Ecto neural progenitor cell (in vitro differentiated cells): Measurements from ENCODE around the gene ENOPH1.

Experiments
- DNase-seq: peaks from one replicate; pipeline ENCODE4 v3.0.0-alpha.2; 2018; ENCODE audit warnings: low spot score

ENOPH1 gene

DNA sequence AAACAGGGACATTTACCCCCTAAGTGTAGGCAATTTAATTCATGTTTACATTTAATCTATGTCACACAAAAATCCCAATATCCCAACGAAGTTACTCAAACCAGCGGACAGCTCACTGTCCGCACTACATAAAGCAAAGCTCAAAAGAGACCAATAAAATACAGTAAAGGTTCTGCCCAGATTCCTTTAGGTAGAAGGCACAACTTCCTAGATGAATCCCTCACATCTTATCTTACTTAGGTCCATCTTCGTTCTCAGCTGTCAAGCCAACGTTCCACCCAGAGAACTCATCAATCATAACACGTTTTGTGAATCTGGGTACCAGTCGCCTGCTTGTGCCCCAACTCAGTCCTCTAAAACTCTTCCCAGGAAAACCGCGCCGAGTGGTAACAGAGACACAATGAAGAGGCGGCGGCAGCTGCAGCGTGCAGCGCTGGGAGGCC is 1.8 kb upstream of the ENOPH1 start:
- DNase-seq: no peak

DNA sequence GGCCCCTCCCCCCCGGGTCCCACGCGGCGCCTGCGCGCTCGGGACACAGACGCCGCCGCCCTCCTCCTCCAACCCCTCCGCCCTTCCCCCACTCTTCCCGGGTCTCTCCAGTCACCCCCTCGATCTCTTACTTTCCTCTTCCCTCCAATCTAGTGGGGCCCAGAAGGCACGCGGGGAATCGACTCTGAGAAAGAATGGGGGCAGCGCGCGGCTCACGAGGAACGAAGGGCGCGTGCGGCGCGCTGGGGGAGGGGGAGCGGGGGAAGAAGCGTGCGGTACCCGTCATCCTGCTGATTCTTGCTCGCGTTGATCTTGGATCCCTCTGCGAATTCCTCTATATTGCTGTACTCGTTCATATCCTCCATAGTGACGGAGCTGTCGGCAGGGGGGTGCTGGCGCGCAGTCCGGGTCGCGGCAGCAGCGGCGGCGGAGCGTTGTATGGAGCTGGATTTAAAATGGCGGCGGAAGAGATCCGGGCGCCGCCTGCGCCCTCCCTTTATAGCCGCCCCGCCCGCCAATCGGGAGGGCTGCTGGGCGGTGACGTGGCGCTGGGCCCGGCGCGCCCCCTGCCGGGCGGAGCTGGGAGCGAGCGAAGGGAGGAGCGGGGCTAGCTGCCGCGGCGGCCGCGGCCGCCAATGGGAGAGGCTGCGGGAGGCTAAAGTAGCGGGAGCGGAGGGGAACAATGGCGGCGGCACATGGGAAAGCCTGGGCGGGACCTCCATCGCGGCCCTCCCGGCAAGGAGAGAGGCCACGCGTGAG is 1.2 kb upstream of the ENOPH1 start:
- peak; percentile 97 for DNase-seq

DNA sequence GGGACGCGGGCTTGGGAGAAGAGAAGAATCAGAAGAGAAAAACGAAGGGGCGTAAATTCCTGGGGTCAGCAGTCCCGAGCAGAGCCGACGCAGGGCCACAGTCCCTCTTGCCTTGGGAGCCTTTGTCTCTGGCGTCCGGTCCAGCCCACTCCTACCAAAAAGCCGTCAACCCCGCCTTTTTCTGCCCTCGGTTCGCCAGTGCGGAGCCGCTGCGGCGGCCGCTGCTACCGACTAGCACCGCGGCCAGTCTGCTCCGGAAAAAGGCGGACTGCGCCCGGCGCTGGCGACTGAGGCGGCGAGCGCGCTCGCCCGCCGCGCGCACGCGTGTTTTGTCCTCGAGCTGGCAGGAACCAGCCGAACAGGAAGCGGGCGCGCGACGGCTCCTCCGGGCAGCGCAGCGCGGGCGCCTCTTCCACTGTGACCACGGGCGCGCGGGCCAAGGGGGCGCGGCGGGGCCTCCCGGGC is 630 bp upstream of the ENOPH1 start:
- DNase-seq: no peak

DNA sequence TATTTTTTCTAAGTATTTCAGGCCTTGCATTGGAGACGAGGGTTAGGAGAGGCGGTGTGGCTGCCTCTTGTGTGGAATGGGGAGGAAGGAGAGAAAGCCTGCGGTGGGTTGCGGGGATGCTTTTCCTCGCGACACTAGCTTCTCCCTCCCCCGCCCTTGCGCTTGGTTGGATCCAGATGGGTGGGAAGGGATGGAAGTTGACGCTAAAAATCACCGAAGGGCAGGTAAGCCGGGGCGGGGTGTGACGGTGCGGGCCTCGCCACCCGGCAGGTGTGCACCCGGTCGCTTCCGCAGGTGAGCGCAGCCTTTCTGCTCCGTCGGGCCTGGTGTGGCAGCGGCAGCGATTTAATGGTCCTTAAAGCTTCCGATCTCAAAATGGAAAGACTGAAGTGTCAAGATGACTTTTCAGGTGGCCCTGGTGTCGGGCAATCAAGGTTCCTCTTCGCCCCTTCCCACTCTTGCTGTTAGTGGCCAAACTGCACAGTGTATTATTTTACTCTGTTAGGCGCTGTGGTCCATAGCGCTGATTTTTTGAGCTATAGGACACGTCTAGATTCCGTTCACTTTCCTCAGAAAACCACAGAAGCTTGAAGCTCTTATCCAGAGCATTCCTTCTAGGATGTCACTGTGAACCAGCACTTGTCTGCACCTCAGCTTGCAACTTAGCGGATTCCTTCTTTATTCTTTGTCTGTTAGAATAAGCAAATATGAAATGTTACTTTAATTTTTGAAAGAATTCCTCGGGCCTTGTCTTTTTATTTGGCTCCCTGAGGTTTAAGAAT is 765 bp downstream of the ENOPH1 start:
- DNase-seq: no peak

DNA sequence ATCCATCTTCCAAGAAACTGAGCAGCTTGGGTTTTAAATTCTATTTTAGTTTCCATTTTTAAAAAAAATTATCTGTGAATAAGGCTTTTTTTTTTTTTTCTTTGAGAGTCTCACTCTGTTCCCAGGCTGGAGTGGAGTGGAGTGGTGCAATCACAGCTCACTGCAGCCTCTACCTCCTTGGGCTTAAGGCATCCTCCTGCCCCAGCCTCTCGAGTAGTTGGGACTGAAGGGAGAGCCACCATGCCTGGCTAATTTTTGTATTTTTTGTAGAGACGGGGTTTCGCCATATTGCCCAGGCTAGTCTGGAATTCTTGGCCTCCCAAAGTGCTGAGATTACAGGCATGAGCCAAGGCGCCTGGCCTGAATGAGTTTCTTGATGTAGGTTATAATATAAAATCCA is 1.4 kb downstream of the ENOPH1 start:
- DNase-seq: no peak

DNA sequence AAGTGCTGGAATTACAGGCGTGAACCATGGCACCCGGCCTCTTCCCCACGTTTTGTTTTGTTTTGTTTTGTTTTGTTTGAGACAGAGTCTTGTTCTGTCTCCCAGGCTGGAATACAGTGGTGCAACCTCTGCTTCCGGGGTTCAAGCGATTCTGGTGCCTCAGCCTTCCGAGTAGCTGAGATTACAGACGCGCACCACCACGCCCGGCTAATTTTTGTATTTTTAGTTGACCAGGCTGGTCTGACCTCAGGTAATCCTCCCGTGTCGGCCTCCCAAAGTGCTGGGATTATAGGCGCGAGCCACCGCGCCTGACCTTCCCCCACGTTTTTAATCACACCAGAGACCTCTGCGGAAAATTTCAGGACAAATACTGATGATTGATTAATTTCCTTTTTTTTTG is 2.2 kb downstream of the ENOPH1 start:
- no peak for DNase-seq

DNA sequence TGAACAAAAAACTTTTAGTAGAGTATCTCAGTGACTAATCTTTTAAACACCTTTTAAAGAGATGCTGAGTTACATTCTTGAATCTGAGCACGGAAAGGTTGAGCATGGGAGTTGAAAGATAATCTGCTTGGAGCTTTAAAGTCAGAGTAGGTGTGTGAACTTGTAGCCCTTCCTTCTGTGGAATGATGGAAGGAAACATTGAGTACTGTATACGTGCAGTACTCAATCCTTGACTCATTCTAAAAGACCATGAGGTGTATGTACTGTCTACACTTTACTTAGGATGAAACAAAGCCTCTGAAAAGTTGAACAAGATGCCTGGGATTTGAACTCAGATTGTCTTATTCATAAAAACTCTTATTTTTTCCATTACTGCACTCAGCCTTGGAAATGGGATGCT is 3.4 kb downstream of the ENOPH1 start:
- DNase-seq: no peak

DNA sequence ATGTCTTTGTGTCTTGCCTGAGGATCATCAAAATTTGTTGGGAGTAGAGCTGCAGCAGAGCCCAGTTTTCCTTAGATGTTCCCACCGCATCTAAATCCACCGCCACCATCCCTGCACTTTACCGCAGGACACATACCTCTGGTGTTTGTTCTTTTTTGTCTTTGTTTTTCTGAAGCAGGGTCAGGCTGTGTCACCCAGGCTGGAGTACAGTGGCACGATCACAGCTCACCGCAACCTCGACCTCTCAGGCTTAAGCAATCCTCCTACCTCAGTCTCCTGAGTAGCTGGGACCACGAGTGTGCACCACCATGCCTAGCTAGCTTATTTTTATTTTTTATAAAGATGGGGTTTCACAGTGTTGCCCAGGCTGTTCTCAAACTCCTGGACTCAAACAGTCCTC is 4.6 kb downstream of the ENOPH1 start:
- no peak for DNase-seq

DNA sequence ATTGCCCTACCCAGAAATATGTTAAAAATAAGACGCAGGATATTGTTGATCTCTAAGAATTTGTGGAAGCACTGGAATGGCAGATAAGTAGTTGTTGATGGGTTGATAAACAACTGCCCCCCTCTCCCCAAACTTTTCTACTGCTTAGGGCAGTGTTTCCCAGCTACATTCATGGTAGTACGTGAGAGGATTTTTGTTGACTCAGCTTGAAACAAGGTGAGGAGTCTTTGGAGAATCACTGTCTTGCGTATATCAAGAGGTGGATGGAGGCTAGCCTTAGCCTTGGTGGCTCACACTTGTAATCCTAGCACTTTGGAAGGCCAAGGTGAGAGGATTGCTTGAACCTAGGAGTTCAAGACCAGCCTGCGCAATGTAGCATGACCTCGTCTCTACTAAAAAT is 5.7 kb downstream of the ENOPH1 start:
- DNase-seq: no peak

DNA sequence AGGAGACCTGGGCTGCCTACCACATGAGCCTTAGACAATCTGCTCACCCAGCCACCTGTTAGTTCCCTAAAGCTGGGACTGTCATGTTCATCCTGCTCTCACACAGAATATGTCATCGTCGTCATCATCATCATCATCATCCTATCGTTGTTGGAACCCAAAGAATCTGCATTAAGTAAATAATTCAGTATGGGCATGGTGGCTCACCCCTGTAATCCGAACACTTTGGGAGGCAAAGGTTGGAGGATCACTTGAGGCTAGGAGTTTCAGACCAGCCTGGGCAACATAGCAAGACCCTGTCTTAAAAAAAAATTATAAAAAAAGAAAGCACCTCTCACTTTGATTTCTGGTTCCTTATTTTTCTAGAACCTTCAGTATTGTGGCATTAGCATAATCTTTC is 6.4 kb downstream of the ENOPH1 start:
- no peak for DNase-seq

DNA sequence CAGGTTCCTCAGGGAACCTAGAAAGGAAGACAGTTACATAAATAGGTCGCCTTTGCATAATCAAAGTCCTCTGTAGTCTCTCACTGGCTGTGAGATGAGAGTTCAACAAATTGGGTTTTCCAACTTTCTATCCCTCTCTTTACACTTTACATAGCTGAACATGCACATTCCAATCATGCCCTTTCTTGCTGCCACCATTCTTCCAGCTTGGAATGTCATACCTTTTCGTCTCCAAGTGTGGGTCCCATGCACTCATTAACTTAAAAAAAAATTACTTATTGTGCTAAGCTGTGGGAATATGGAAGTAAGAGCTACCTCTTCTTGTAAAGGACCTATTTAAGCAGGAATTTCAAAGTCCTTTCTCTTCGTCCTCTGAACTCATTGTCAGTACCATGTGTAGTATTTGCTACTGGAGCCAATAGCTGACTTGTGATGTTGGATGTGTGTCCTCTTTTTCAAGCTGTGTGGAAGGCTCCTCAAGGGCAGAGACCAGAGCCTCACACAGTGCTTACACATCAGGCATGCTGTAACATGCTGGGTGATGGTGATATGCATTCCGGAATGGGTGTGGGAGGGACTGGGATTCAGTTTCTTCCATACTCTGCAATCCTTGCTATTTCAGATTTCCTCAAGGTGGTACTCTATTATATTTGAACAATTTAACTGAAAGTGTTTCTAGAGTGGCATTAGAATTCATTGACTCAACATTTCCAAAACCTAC is 7.1 kb downstream of the ENOPH1 start:
- no peak for DNase-seq

DNA sequence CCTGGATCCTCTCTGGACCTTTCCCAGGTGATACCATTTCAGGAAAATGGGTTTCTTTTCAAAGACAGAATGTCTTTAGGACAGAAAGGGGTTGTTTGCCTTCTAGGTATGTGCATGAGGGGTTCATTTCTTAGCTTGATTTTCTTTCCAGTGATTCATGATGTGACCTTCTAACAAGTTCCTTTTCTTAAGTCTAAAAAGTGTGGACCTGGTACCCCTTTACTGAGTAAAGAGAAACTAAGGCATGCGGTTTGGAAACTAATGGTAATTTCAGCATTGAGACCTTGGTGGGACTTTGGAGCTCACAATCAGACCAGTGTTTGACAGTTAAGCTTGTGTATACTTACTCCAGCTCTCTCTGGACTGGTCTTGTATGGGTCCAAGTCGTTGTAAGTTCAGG is 8.7 kb downstream of the ENOPH1 start:
- no peak for DNase-seq

DNA sequence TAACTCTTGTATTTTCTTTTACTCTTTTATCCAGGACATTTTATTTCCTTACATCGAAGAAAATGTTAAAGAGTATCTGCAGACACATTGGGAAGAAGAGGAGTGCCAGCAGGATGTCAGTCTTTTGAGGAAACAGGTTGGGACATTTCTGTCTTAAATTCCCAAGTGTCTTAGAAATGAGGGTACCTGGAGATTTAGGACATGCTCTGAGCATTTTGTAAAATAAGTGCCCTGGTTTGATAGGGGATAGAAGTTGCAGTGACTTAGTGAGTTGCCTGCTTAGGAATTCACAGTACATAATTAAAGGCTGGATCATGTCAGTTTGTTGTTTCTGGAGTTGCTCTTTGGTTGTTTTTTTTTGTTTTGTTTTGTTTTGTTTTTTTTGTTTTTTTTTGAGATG is 17.5 kb downstream of the ENOPH1 start:
- no peak for DNase-seq

DNA sequence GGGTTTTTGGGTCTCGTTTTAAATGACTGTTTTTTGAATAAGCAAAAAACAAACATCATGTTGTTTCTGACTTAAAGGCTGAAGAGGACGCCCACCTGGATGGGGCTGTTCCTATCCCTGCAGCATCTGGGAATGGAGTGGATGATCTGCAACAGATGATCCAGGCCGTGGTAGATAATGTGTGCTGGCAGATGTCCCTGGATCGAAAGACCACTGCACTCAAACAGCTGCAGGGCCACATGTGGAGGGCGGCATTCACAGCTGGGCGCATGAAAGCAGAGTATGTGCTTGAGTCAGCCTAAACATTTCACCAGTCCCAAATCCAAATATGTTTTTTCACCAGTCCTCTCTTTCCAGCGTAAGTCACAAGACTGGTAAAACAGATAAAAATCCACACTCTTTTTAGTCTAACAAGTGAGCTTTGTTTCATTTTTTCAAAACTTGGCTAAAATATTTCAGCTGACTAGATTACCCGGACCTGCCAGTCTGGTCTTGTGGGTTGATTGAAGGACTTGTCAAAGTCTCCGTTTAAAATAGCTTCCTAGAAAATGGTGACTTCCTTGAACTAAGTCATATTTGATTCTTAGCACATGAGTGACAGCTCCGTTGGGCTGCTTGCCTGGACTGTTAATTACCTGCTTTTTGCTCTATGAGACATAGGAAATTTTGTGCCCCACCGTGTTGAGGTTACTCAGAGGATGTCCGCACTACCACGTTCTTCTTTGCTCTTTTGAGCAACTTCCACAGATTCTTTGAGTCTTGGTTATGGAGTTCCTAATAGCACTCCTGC is 20.8 kb downstream of the ENOPH1 start:
- DNase-seq: no peak

DNA sequence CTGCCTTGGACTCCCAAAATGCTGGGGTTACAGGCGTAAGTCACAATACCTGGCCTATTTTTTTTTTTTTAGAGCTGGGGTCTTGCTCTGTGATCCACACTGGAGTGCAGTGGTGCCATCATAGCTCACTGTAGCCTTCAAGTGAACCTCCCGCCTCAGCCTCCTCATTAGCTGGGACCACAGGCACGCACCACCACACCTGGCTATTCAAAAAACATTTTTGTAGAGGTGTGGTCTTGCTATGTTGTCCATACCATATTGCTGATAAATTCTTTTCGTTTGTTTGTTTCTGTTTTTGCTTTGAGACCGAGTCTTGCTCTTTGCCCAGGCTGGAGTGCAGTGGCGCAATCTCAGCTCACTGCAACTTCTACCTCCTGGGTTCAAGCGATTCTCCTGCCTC is 21.6 kb downstream of the ENOPH1 start:
- DNase-seq: no peak

DNA sequence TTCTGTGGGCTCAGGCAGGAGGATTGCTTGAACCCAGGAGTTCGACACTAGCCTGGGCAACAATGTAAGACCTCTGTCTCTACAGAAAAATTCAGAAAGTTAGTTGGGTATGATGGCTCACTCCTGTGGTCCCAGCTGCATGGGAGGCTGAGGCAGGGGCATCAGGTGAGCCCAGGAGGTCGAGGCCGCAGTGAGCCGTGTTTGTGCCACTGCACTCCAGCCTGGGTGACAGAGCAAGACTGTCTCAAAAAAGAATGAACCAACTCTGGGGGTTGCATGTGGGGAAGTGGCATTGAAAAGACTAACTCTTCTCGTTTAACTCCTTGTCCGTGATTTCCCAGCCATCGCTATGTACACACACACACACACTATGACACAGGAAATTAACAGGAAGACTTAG is 26.9 kb downstream of the ENOPH1 start:
- no peak for DNase-seq

DNA sequence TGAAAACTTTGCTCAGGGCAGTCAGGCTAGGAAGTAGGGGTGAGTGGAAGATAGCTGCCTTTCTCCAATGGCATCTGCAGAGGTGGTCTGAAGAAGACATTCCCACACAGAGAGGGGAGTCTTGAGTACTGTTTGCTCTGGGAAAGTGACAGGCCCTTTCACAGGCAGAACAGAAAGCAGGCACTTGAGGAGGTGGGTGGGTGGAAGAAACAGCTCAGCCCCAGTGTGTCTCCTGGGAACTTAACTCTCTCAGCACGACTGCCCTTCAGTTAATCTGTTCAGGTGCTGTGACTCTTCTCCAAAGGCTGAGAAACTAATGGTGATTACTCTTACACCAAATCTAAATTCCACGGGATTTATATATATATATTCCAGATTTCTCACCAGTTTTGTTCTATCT is 28.3 kb downstream of the ENOPH1 start:
- DNase-seq: no peak

DNA sequence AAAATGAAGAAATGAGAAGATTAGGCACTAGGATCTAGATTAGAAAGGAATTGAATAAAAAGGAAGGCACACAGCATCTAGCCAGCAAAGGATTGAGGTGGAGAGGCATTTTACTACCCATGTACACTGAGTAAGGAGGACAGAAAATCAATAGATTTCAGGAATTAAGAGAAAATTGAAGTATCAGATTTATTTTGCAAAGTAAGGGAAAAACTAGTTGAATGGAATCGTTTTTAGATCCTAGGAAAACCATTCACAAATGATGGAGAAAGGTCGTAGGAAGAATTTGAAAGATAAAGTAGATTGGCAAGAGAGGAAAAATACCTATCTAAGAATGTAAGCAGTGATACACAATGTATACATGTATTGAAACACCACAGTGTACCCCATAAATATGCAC is 31.3 kb downstream of the ENOPH1 start:
- DNase-seq: no peak

DNA sequence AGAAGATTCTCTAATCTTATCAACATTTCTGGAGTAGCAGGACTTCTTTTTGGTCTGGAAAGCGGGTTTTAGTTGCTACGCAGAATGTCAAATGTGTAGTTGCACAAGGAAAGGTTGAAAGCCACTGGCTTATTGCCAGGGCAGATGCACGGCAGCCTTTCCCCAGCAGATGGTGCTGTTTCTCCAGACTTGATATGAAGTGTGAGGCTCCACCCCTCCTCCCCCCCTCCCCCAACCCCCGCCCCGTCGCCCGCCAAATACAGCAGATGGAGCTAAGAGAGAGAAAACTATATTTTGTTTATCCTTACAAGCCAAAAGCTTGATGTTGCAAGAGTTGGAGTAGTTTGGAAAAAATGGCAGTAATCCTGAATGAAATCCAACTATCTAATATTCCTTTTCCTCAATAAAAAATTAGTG is 32.0 kb downstream of the ENOPH1 start:
- DNase-seq: peak; percentile 90

DNA sequence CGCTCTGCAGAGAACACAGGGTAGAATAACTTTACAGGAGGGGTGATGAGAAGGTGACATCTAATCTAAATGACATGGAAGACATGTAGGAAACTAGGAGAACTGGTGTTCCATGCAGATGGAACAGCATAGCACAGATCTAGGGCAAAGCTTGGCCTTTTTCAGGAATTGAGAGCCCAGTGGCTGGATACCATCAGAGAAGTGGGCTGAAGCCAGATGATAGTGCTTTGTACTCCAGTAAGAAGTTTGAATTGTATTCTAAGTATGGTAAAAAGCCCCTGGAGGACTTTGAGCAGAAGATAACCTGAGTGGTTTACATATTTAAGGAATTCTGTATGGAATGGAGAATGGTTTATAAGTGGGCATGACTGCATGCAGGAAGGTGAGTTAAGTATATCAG is 32.8 kb downstream of the ENOPH1 start:
- no peak for DNase-seq

DNA sequence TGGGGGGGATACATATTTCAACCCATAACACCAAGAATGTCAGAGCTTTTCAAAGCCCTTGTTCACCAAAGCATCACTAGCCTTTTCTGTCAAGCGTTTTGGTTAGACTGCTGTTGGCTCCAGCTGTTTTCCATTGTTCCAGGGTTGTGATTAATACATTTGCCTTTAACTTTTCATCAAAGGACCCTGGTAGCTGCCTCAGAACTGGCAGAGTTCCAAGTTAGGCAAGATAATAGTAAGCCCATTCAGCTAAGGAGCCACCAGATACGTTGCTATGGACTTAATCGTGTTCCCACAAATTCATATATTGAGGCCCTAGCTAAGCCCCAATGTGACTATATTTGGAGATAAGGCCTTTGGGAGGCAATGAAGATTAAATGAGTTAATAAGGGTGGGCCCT is 37.1 kb downstream of the ENOPH1 start:
- DNase-seq: no peak

DNA sequence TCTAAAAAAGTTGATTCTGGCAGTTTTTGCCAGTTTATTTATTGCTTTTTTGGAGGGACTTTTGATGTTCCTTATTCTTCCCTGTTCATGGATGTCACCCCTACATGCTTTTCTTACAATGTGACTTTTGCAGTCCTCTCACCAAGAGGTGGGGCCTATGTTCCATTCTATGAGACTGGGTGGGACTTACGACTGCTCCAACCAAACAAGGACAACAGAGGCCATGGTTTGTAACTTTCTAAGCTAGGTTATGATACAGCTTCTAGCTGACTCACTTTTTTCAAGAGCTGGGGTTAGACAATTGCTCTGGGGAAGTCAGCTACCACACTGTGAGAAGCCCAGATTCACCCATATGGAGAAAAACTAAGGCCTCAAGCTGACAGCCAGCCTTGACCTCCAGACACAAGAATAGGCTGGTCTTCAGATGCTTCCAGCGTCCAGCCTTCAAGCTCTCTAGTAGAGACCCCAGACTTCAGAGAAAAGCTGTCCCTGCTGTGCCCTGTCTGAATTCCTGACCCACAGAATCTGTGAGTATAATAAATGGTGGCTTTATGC is 39.5 kb downstream of the ENOPH1 start:
- no peak for DNase-seq
